A549 treated with AZD2906 at 1 μM for 4 hours (cell line): Measurements from ENCODE around the gene TPD52L3. TPM values are rescaled to one million over a fixed set of nuclear protein-coding genes. Genes with fewer than 3 reads are reported as not detected.

ENCODE experiments used
- total RNA-seq: library from RNA; stranded (reverse); fragments of 200-300 nt; extraction: Qiagen RNA extraction; gene quantifications from 5 replicates; pipeline ENCODE4 v1.2.3, GENCODE V29; 2022

The TPD52L3 gene
- not detected in 5 replicates for total RNA-seq

DNA sequence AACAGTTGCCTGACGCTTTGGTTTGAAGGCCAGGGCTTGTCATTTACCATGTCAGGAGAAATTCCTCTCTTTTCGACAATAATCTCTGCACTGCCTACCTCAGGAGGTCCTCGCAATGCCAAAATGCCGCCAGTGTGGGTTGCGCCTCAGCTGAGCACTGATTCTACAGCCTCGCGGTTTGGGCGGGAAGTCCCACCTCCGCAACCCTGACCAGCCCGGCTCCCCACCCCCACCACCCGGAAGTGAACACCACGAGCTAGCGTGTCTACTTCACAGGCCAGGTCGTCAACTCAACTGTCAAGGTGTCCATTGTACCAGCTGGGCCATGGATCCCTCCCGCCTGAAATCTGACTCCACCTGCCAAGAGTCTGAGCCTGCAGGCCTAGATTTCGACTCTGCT is at the start of gene TPD52L3:
Gene TPD52L3 (plus strand): TSS at position 273 of the 400 bp plus-strand sequence. CDS start 221 bp downstream, outside the sequence.

Other genes with a start within 250 kb of the TPD52L3 start
- 0.23 to 0.61 TPM (median 0.25 TPM) in 5 replicates for gene IL33, start 112.6 kb upstream of the TPD52L3 start, total RNA-seq
- gene UHRF2, start 84.8 kb downstream of the TPD52L3 start, total RNA-seq = 23.0 to 28.1 TPM (median 27.6 TPM) in 5 replicates